Esophagus squamous epithelium (tissue), 4 donors: ENCODE results near the gene RHOH.

Source experiments
- POLR2A ChIP-seq, 4 donors: fragments of 450-650 bp; IDR thresholded peaks; one replicate each; pipeline ENCODE4 v1.6.1; 2017; ENCODE audit warnings: antibody characterized with exemption in 4 of 4, mild to moderate bottlenecking in 4 of 4, moderate library complexity in 3 of 4
- TF ChIP-seq, protein P1 (sequence below), 6 experiments: fragments of 450-650 bp in 4 of 6; fragments of 200-600 bp in 2 of 6; sonication (generic) in 2 of 6; IDR thresholded peaks; one replicate each; pipeline ENCODE4 v1.5.1; 2016 to 2019; ENCODE audit warnings: antibody characterized with exemption in 6 of 6, mild to moderate bottlenecking in 4 of 6, moderate library complexity in 4 of 6

DNA sequence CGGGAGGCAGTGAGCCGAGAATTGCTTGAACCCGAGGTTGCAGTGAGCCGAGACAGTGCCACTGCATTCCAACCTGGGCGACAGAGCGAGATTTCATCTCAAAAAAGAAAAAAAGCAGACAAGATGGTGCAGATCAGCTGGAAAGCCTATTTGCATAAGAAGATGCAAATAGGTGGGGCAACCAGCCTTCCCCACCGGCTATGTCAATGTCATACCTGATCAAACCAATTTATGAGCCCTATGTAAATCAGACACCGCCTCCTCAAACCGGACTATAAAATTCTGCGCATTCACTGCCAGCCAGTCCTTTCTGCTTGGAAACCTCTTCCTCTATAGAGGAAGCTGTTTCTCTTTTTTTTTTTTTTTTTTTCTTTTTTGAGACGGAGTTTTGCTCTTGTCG, 73.8 kb downstream of the RHOH start:
- TF ChIP-seq, protein P1, sequence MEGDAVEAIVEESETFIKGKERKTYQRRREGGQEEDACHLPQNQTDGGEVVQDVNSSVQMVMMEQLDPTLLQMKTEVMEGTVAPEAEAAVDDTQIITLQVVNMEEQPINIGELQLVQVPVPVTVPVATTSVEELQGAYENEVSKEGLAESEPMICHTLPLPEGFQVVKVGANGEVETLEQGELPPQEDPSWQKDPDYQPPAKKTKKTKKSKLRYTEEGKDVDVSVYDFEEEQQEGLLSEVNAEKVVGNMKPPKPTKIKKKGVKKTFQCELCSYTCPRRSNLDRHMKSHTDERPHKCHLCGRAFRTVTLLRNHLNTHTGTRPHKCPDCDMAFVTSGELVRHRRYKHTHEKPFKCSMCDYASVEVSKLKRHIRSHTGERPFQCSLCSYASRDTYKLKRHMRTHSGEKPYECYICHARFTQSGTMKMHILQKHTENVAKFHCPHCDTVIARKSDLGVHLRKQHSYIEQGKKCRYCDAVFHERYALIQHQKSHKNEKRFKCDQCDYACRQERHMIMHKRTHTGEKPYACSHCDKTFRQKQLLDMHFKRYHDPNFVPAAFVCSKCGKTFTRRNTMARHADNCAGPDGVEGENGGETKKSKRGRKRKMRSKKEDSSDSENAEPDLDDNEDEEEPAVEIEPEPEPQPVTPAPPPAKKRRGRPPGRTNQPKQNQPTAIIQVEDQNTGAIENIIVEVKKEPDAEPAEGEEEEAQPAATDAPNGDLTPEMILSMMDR (IDR thresholded peaks at IDR 0.05), result no peak
- TF ChIP-seq POLR2A (IDR thresholded peaks at IDR 0.05), result no peak
